GM23338 (cell line): ENCODE measurements around the gene TMEM63A. TPM values are rescaled to one million over a fixed set of nuclear protein-coding genes. Genes with fewer than 3 reads are reported as not detected.

Source experiments
- ATAC-seq: fragments of 200-7000 bp; cut with Tn5 transposase; 3 replicates; pipeline ENCODE4 v1.9.1; 2020
- DNase-seq: peaks from one replicate; pipeline ENCODE4 v3.0.0-alpha.2; 2015; ENCODE audit warnings: low spot score
- H2AFZ ChIP-seq: fragments of 200-600 bp; sonication (generic); 2 replicates; pipeline ENCODE4 v1.8.0; 2016; ENCODE audit warnings: antibody characterized with exemption, mild to moderate bottlenecking, moderate library complexity
- H3F3A ChIP-seq: fragments of 200-600 bp; sonication (generic); replicated peaks from 2 replicates; pipeline ENCODE4 v1.8.0; 2017; ENCODE audit warnings: antibody characterized with exemption, mixed run types, low read depth
- H3K27ac ChIP-seq: fragments of 200-600 bp; sonication (generic); 2 replicates; pipeline ENCODE4 v1.6.1; 2016; ENCODE audit warnings: low read depth
- H3K27me3 ChIP-seq: fragments of 200-600 bp; sonication (generic); 2 replicates; pipeline ENCODE4 v1.8.0; 2016; ENCODE audit warnings: mild to moderate bottlenecking, mixed run types, moderate library complexity; ENCODE audit not compliant: insufficient read depth
- H3K36me3 ChIP-seq: fragments of 200-600 bp; sonication (generic); 2 replicates; pipeline ENCODE4 v1.8.0; 2016; ENCODE audit warnings: mild to moderate bottlenecking; ENCODE audit not compliant: insufficient read depth
- H3K4me1 ChIP-seq: fragments of 200-600 bp; sonication (generic); 2 replicates; pipeline ENCODE4 v1.8.0; 2016; ENCODE audit warnings: mild to moderate bottlenecking, moderate library complexity; ENCODE audit not compliant: insufficient read depth
- H3K4me2 ChIP-seq: fragments of 200-600 bp; sonication (generic); 2 replicates; pipeline ENCODE4 v1.7.1; 2017; ENCODE audit warnings: mixed run types
- H3K4me3 ChIP-seq: fragments of 200-600 bp; sonication (generic); 2 replicates; pipeline ENCODE4 v1.6.1; 2016; ENCODE audit warnings: mixed run types
- H3K79me2 ChIP-seq: fragments of 200-600 bp; sonication (generic); replicated peaks from 2 replicates; pipeline ENCODE4 v1.8.0; 2017; ENCODE audit warnings: mild to moderate bottlenecking; ENCODE audit not compliant: insufficient read depth
- H3K9me2 ChIP-seq: fragments of 200-600 bp; sonication (generic); 2 replicates; pipeline ENCODE4 v1.8.0; 2017; ENCODE audit not compliant: insufficient read depth
- H4K20me1 ChIP-seq: fragments of 200-600 bp; sonication (generic); replicated peaks from 2 replicates; pipeline ENCODE4 v1.8.0; 2017; ENCODE audit warnings: mild to moderate bottlenecking; ENCODE audit not compliant: insufficient read depth
- H3K27ac Mint-ChIP-seq: 2 replicates; pipeline ENCODE4 v1.8.0; 2020; ENCODE audit warnings: inconsistent platforms, mild to moderate bottlenecking, moderate library complexity, mixed read lengths
- H3K27me3 Mint-ChIP-seq: 3 replicates; pipeline ENCODE4 v1.8.0; 2022; ENCODE audit warnings: low read depth, mild to moderate bottlenecking, moderate library complexity, mixed read lengths, inconsistent platforms; ENCODE audit not compliant: insufficient read depth, poor library complexity
- H3K36me3 Mint-ChIP-seq: 3 replicates; pipeline ENCODE4 v1.8.0; 2021; ENCODE audit warnings: low read depth, mild to moderate bottlenecking, inconsistent platforms, moderate library complexity, mixed read lengths
- H3K4me1 Mint-ChIP-seq: 3 replicates; pipeline ENCODE4 v1.8.0; 2020; ENCODE audit warnings: mild to moderate bottlenecking, inconsistent platforms, mixed read lengths
- H3K4me3 Mint-ChIP-seq: 3 replicates; pipeline ENCODE4 v1.8.0; 2021; ENCODE audit warnings: moderate library complexity, mild to moderate bottlenecking, inconsistent platforms, mixed read lengths
- H3K9me3 Mint-ChIP-seq: 3 replicates; pipeline ENCODE4 v1.8.0; 2020; ENCODE audit warnings: moderate library complexity, mild to moderate bottlenecking, inconsistent platforms, mixed read lengths
- ETS1 ChIP-seq: IDR thresholded peaks from 2 replicates; pipeline ENCODE4 v1.6.1; 2016; ENCODE audit warnings: antibody characterized with exemption
- JUNB ChIP-seq: IDR thresholded peaks from one replicate; pipeline ENCODE4 v1.6.1; 2016; ENCODE audit warnings: antibody characterized with exemption; ENCODE audit not compliant: unreplicated experiment
- POLR2AphosphoS5 ChIP-seq: IDR thresholded peaks from 2 replicates; pipeline ENCODE4 v1.6.1; 2016; ENCODE audit warnings: antibody characterized with exemption, low read depth
- STAT1 ChIP-seq: IDR thresholded peaks from one replicate; pipeline ENCODE4 v1.6.1; 2016; ENCODE audit warnings: antibody characterized with exemption; ENCODE audit not compliant: unreplicated experiment
- ZNF114 ChIP-seq: fragments of 250-450 bp; sonication (Bioruptor Pico); IDR thresholded peaks from 2 replicates; pipeline ENCODE4 v1.5.0; 2020; ENCODE audit warnings: mild to moderate bottlenecking, moderate library complexity
- ZNF462 ChIP-seq: fragments of 250-450 bp; sonication (Bioruptor Pico); IDR thresholded peaks from 2 replicates; pipeline ENCODE4 v1.5.0; 2020; ENCODE audit warnings: mild to moderate bottlenecking, moderate library complexity
- polyA plus RNA-seq: library from polyadenylated mRNA; unstranded; fragments of >200 nt; fragmentation: Nextera tagmentation; extraction: Ambion mirVana; gene quantifications from 2 replicates; pipeline ENCODE4 v1.2.1, GENCODE V29; 2016
- total RNA-seq: library from RNA; depleted of rRNA; stranded (reverse); fragments of >200 nt; shearing (Covaris generic); gene quantifications from 2 replicates; pipeline ENCODE4 v1.2.3, GENCODE V29; 2014
- TF ChIP-seq, protein P1 (sequence below), 2 experiments: fragments of 200-600 bp in 1 of 2; sonication (generic) in 1 of 2; conservative IDR thresholded peaks; 2 replicates each; pipeline versions ENCODE4 v1.5.1 to v1.6.1; 2016 to 2017; ENCODE audit warnings: antibody characterized with exemption in 2 of 2, low read depth in 2 of 2, mild to moderate bottlenecking in 2 of 2, moderate library complexity in 1 of 2

TMEM63A gene
- total and polyA plus RNA-seq, 2 experiments from 2014 or later, result 31.7 to 76.9 TPM

- Histone ChIP-seq H3K79me2 (no peaks in the 10 kb centered on the region), H3K9me2 (no peaks in the 10 kb centered on the region), H3K4me3 (no peak overlapping the region), H3K27ac (no peak overlapping the region), H3K4me1 (peaks cover 10% of the 10 kb centered on the region), H4K20me1 (no peaks in the 10 kb centered on the region), H3K36me3 (peaks cover 6% of the 10 kb centered on the region; the same call in 1 of the 2 replicates), H2AFZ (no peak overlapping the region), H3F3A (no peaks in the 10 kb centered on the region; the same call in 1 of the 2 replicates), H3K4me2 (no peak overlapping the region), H3K27me3 (no peaks in the 10 kb centered on the region)
- Mint-ChIP-seq H3K27me3 (peaks cover 11% of the 10 kb centered on the region), H3K36me3 (peaks cover 31% of the 10 kb centered on the region), H3K4me1 (peaks cover 18% of the 10 kb centered on the region), H3K4me3 (no peak overlapping the region), H3K27ac (0 out of 2 replicates have a peak overlapping the region, but pooled peaks have one; percentile 3), H3K9me3 (no peaks in the 10 kb centered on the region)
- TF ChIP-seq JUNB (no peak), POLR2AphosphoS5 (no peak), ETS1 (no peak), STAT1 (no peak), ZNF114 (no peak), ZNF462 (CRISPR knock-in tag) (no peak)
- TF ChIP-seq, protein P1, sequence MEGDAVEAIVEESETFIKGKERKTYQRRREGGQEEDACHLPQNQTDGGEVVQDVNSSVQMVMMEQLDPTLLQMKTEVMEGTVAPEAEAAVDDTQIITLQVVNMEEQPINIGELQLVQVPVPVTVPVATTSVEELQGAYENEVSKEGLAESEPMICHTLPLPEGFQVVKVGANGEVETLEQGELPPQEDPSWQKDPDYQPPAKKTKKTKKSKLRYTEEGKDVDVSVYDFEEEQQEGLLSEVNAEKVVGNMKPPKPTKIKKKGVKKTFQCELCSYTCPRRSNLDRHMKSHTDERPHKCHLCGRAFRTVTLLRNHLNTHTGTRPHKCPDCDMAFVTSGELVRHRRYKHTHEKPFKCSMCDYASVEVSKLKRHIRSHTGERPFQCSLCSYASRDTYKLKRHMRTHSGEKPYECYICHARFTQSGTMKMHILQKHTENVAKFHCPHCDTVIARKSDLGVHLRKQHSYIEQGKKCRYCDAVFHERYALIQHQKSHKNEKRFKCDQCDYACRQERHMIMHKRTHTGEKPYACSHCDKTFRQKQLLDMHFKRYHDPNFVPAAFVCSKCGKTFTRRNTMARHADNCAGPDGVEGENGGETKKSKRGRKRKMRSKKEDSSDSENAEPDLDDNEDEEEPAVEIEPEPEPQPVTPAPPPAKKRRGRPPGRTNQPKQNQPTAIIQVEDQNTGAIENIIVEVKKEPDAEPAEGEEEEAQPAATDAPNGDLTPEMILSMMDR (conservative IDR thresholded peaks at IDR 0.05; ENCODE audit: low read depth in 2 of 2), result no peak
- ATAC-seq (no peak), DNase-seq (no peak)
Measured at GRCh38 chr1:225914947-225915346, 32.8 kb upstream of the TMEM63A start.
